KBM-7 (cell line): Measurements from ENCODE around the gene JUP.

ENCODE experiments used
- DNase-seq: peaks from one replicate; pipeline ENCODE4 v3.0.0-alpha.2; 2015
- in situ Hi-C: fragments of 300-500 bp; cut with MboI; formaldehyde crosslinking; loops from 2 replicates; pipeline ENCODE4 v1.14.3; 2020; ENCODE audit warnings: low sequenced_read_pairs, low pct_unique_long_range_greater_than_20kb, mixed read lengths

Gene JUP

DNA sequence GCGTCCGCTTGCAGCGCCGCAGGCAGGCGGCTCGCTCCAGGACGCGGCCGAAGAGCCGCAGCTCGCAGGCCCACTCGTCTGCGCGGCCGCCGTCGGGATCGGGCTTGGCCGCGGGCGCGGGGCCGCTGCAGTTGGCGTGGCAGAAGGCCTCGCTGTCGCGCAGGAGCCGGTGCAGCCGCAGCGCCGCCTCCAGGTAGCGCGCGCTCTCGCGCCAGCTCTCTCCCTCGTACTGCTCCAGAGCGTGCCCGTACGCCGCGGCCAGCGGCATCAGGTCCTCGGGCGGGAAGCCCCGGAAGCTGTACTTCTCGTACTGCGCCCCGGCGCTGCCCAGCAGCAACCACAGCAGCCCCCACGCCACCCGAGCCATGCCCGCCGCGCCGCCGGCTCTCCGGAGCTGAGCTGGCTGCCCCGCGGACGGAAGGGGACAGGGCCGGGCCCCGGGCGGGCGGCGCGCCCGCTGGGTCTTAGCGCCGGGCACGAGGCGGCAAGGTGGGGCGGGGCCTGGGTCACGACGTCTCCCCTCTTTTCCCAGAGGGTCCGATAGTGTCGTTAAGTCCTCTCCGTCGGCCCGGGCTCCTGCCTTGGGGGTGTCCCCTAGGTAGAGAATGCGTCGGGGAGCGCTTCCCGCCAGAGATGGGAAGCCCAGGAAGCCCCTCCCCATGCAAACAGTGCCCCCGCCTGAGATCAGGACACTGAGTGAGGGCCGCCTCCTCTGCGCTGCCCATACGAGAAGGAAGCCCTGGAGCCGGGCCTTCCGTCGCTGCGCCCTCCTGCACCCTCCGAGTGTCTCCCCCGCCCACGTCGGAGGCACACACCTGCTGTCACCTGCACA, 25.3 kb upstream of the JUP start, which contains the start of gene P3H4:
Gene P3H4, minus strand, starts transcription at position 401 of the 832 bp plus-strand sequence. Its CDS starts 34 bp downstream, at position 367.
- DNase-seq, result peak; percentile 88
- in situ Hi-C loops, result no loop called here

DNA sequence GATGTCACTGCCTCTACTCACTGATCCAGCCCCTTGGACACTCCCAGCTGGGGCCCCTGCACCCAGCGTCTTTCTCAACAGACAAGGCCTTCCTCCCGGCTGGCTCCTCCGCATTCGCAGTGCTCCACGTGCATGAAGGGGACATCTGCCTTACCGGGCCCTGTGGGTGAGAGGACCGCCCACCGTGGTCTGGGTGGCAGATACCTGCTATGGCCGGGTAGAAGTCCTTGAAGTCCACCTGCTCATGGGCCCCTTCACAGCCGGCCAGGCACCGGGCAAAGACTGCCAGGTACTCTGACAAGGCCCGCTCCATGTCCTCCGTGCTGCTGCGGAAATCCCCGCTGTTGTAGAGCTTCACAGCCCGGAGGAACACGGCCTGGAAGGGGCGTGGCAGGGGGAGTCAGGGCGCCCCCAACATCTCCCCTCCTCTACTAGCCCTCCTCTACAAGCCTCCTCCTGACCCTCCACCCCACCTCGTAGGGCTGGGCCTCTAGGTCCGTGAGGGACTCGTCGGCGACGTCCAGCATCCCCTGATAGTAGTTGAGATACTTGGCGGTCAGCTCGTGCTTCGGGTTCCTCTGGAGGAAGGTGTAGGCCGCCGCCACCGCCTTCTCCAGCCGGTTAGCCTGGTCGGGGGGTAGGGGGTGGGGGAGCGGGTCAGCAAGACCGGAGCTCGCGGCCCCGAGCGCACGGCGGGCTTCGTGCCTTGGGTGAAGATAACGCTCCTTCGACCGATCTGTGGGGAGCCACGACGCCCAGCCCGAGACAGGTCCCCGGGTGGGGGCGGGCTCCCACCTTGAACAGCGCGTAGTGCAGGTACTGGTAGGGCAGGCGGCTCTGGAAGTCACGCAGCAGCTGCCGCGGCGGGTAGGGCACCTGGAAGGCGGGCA, 24.4 kb upstream of the JUP start:
- in situ Hi-C loops, result no loop called here

DNA sequence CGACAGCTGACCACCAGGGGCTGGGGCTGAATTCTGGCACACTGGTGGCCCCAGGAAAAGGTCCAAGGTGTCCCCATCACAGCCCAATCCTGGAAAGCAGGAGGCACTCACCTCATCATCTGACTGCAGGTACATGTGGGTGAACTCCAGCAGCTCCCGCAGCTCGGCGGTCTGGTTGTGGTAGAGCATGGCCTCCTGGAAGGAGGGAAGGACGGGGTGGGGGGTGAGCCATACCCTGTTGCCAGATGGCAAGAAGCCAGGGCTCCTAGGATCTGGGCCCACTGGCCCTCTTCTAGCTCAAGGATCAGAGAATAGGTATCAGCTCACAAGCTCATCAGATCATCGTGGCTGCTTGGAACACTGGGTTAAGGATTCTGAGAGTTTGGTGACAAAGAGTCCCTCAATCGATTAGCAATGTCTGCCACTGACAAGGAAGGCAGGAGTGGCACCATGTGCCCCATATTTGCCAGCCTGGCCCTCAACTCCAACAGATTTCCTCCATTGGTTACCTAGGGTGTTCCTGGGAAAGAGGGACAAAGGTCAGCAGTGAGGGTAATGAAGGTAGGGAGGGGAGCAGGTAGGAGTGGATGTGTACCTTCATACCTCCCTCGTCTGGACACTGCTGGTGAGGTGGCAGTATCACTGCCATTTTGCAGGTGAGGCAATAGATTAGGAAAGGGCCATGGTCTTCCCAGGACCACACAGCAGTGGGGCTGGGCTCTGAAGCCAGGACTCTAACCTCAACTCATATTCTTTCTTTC, 20.4 kb upstream of the JUP start:
- in situ Hi-C loops, result no loop called here

More for the DNA sequence above, 24.4 kb upstream of the JUP start:
- no peak for DNase-seq

DNA sequence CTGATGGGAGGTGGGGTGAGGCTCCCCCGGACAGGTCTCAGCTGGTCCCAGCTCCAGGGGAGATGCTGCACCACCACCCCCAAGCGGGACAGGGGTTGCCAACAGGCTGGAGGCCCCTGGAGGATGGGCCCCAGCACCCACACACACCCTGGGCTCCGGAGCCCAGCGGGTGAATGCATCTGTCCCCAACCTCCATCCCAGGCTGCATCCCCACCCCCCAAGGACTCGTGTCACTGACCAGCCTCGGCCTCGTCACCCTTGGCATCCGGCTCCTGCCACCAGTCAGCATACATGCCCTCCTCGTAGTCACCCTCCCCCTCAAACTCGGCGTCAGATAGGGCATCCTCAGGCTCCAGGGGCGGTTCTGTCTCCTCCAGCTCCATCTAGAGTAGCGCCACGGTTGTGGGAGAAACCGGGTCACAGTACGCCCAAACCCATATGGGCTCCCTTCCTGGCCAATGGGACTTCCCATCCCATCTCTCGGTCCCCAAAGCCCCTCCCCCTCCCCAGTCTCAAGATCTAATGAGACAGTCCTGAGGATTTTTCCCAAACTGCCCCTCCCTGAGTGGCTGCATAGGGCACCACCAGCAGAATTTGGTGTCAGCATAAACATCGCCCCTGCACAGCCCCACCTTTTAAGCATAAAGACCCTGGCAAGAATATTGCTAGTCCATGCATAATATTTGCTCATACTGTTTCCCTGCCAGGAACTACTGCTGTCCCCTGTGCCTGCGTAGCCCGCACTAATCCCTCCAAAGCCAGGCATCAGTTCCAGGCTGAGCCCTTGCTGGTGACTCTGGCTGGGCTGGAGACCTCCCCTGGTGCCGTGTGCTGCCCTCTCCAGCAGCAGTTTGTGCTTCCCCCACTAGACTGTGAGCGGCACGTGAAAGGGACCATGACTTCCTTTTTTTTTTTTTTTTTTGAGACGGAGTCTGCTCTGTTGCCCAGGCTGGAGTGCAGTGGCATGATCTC, 16.8 kb upstream of the JUP start:
- in situ Hi-C loops, result no loop called here
- peak; percentile 70 for DNase-seq

More for the DNA sequence above, 20.4 kb upstream of the JUP start:
- DNase-seq, result no peak

DNA sequence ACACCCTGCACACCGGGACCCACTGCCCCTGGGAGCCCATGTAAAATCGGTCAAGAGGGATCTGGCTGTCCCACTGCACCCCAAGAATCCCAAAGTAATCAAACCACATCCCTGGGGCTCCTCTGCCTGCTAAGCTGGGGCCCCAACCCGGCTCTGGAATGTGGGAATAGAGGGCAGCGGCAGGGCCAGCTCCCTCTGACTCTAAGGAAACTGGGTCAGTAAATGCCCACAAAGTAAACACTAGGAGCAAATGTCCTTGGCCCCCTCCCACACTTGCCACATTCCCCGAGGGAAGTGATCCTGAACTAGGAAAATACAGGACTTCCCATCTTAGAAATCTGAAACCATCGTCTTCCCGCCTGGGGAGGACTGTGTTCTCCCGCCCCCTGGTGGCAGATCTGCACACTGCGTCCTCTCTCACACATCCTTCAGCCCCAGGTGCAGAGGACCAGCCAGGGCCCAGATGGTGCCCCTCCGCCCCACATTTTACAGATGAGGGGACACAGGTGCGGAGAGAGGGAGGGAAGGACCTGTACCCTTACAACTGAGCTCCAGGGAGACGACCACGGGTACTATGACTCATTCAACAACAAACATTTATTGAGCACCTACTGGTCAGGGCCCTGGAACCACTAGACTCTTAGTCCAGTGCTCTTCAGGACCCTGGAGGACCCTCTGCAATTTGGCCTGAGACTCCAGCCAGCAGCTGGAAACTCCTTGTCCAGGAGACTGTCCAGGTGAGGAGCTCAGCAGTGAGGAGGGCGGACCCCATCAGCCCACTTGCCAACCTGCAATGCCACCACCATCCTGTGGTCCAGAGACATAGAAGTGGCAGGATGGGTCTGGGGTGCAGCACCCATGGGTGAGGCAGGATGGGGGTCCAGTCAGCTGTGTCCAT, 15.1 kb upstream of the JUP start:
- in situ Hi-C loops, result no loop called here
- peak; percentile 80 for DNase-seq

DNA sequence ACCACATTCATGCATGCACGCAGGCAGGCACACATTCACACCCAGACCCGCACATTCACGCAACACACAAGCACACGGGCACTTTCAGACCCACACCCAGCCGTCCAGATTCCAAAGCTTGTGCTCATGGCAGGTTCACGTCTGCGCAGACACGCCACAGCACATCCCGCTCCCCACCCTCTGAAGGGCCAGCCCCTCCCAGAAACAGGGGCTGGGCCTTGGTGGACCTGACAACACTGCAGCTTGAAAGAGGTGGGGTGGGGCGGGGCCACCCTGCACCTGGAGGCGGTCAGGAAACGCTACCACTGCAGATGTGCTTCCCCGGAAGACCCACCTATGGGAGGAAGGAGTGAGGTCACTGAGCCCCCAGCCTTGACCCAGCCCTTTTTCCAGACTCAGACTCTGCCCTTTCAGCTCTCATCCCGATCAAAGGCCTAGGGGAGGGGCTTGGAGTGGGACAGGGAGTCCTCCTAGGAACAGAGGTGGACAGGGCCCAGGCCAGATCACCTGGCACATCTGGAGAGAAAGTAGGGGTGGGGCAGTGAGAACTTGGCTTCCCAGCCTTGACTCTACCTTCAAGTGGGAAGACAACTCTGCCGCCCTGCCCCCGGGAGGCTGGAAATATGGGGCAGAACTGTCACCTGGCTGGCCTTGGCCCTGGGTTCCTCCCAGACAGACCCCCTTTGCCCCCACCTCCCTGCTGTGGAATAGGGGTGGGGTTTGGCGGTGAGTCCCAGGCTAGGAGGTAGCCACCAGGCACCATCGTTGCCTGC, 14.3 kb upstream of the JUP start:
- no peak for DNase-seq
- in situ Hi-C loops, result no loop called here

DNA sequence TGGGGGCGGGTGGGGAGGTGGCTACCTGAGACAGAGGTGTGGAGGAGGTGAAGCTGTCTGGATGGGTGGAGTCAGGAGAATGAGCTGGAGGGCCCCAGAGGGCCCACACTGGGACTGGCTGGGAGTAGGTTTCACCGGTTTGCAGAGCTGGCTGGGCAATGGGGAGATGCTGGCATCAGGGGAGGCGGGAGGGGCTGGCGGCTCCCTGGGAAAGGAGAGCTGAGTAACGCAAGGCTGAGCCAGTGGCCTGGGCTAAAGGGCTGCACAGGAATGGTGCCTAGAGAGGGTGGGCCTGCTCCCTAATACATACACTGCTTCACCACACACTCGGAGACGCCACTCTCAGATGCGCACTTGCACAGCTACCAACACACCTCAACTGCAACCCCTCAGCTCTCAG, 12.9 kb upstream of the JUP start:
- in situ Hi-C loops, result no loop called here

DNA sequence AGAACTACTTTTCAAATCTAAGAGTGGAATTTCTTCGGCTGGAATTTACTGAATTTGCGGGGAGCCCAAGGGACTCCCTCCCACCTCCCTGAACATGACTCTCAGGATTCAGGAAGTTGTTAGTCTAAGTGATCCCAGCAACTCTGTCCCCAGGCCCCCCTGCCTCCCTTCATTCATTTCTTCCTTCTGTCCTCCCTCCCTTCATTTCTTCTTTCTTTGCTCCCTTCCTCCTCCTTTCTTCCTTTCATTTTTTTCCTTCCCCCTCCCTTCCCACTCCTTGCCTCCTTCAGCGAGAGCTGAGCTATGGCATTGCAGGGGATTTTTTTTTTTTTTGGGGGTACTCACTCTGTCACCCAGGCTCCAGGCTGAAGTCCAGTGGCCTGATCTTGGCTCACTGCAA, 10.9 kb upstream of the JUP start:
- no peak for DNase-seq
- in situ Hi-C loops, result no loop called here

More for the DNA sequence above, 12.9 kb upstream of the JUP start:
- no peak for DNase-seq

DNA sequence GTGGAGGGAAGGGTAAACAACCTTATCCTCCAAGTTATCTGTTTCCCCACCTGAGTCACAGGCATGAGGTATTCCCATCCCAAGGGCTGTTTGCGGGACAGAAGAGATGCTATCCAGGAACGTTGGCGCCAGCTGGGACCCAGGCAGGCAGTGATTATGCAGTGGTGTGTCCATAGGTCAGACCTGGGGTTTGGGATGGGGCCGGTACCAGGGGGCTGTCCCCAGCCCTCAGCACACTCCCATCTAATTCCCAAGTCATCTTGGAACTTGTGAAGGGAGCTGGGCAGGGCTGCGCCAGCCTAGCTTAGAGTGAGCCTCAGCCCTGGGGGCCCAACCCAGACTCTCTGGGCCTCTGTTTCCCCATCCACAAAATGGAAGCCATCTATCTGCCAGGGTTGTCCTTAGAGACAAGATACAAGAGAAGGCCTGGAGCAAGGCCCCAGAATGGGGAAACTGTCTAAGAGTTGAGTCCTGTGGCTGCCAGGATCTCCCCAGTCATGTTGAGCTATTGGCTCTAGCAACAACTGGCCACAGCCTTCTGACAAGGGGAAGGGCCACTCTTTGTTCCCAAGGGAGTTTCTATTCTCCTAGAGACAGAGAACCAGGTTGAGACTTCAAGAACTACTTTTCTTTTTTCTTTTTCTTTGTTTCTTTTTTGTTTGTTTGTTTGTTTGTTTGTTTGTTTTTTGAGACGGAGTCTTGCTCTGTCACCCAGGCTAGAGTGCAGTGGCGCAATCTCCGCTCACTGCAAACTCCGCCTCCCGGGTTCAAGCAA, 9.8 kb upstream of the JUP start:
- in situ Hi-C loops, result no loop called here
- DNase-seq, result no peak

DNA sequence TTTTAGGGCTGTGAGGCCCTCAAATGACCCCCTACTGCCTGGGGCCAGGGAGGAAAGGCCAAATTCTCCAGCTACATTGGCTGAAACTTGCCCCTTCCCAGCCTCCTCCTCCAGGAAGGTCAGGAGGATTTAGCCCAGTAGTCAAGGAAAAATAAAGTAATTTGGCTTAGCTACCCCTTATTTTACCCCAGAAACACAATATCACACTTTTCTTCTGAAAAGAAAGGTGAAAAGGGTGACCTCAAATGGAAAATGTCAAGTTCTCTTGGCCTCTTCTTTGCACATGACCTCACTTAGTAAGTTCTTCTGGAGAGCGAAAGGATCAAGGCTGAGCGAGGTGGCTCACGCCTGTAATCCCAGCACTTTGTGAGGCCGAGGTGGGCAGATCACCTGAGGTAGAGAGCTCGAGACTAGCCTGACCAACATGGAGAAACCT, 8.0 kb upstream of the JUP start:
- DNase-seq, result no peak
- in situ Hi-C loops, result no loop called here

DNA sequence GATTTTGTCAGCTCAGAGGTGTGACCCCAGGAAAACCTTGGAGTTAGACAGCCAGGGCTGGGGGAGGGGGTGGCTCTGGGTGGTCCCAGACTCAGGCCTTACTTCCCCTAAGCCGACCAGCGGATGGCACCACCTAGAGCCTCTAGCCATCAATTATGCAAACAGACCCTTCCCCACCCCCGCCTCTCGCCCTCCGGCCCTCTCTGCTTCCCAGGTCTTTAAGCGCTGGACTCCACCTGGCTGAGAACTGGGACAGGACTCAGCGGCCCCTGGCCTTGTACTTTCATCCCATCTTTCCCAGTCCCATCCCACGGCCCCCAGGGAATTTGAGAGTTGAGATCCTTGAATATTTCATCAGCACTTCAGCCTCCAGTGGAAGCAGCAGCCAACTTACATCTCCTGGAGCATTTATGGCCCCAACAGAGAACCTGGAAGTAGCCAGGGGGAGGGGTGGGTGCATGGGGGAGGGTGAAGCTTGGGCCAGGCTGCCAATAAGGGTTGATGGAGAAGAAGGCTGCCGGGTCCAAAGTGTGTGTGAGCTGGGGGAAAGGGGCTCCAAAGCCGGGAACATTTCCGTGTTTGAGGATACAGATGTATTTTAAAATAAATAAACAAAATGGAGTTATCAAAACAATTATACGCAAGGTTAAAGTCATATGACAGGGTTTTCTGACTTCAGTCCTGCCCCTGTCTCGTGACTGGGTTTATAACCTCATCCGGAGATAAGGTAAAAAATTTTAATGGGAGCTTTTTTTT, 7.5 kb upstream of the JUP start:
- DNase-seq, result no peak
- in situ Hi-C loops, result no loop called here

DNA sequence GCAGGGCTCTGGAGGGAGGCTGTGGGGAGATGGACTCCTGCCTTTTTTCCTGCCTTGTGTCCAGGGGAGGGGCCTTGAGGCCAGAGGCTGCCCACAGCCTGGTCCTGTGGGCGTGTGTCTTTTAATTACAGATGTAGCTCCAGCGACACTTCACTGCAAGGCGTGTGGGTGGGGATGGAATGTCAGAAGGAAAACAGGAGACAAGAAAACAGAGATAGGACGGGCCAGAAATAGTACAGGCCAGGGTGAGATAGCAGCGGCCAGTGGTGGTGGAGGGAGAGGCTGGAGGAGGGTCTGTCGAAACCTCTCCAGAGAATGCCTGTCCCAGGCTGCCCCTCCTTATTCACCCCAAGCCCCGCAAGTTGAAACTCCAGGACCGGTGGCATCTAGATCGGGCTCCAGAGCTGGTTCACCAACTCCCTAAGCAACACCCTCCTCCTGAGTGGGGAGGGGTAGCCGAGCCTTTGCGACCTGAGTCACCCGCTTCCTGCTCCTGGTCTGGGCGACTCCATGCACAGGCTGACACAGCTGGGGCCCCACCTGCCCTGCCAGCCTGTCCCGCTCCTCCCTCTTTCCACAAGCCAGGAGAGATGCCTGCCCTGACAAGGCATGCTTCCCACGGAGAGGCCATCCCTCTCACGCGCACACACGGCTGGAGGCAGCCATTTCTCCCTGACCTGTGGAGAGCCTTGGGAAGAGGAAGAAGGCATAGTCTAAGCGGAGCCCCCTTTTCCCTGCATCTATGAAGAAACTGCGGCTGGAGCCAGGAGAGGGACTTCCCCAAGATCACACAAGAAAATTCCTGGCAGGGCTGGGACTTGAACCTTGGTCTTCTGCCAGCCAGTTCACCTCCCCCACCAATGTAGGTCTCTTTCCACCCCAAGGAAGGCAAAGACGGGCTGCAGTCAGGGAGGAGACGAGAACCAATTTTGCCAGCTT, 6.6 kb upstream of the JUP start:
- DNase-seq, result peak; percentile 37
- in situ Hi-C loops, result no loop called here

DNA sequence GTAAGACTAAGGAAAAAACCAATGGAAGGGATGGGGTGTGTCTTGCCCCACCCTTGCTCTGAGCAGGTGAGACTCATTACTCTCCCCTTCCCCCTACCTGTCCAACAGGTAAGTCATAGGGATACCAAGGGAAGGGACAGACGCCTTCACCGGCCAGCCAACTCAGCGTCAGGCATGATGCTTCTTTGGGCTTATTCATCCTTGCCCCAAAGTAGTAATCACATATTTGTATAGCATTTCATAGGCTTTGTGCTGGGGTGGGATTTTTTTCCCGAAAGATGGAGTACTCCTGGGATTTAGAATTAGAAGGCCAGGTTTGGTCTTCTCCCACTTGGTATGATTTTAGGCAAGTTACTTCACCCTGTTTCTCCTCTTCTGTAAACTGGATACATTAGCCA, 509 bp upstream of the JUP start:
- in situ Hi-C loops, result no loop called here
- DNase-seq, result no peak

DNA sequence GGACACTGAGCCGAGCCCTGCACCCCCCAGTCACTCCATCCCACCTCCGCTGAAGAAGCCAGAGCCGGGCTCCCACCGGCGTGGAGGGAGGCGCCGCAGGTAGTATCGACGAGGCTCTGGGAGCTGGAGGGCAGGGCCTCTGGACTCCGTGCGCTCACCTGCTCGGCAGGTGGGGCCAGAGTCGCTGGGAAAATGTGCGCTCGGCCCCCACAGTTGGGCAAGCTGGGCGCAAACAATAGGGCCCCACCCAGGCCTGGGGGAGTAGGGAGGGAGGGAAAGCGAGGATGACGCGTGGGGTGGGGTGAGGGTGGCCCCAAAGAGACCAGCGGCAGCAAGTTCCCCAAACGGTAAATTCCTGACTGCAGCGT, 668 bp downstream of the JUP start:
- peak; percentile 27 for DNase-seq
- in situ Hi-C loops, result no loop called here
